SW480 (cell line): ENCODE measurements around the gene AP2A1.

Experiments used
- DNase-seq: peaks from one replicate; pipeline ENCODE4 v3.0.0-alpha.2; 2016; ENCODE audit warnings: low spot score

AP2A1 gene

GRCh38 chr19:49766007-49766929 is 533 bp upstream of the AP2A1 start:
- peak; percentile 100 for DNase-seq

- peak; percentile 22 for DNase-seq
These were observed 580 bp downstream of the AP2A1 start for GRCh38 chr19:49767381-49767780.

- DNase-seq, result no peak
These were observed 1.3 kb downstream of the AP2A1 start for GRCh38 chr19:49767967-49768581.

GRCh38 chr19:49770529-49770928 is 3.7 kb downstream of the AP2A1 start:
- no peak for DNase-seq

- peak; percentile 40 for DNase-seq
These were observed 4.9 kb downstream of the AP2A1 start for GRCh38 chr19:49771674-49772139.

GRCh38 chr19:49772850-49773432 is 6.1 kb downstream of the AP2A1 start:
- DNase-seq, result no peak

- no peak for DNase-seq
These were observed 7.0 kb downstream of the AP2A1 start for GRCh38 chr19:49773663-49774350.

- DNase-seq, result no peak
These were observed 8.2 kb downstream of the AP2A1 start for GRCh38 chr19:49774969-49775368.

- no peak for DNase-seq
These were observed 9.1 kb downstream of the AP2A1 start for GRCh38 chr19:49775742-49776370.

- DNase-seq, result no peak
These were observed 9.6 kb downstream of the AP2A1 start for GRCh38 chr19:49776371-49776764.

- DNase-seq, result no peak
These were observed 13.1 kb downstream of the AP2A1 start for GRCh38 chr19:49779731-49780555.

GRCh38 chr19:49780861-49781260 is 14.1 kb downstream of the AP2A1 start:
- DNase-seq, result no peak

- DNase-seq, result no peak
These were observed 14.6 kb downstream of the AP2A1 start for GRCh38 chr19:49781394-49781793.

GRCh38 chr19:49782515-49782914 is 15.7 kb downstream of the AP2A1 start:
- DNase-seq, result no peak

GRCh38 chr19:49786376-49786820 is 19.6 kb downstream of the AP2A1 start:
- DNase-seq, result peak; percentile 32

- DNase-seq, result no peak
These were observed 20.9 kb downstream of the AP2A1 start for GRCh38 chr19:49787746-49788145.

- no peak for DNase-seq
These were observed 22.1 kb downstream of the AP2A1 start for GRCh38 chr19:49788857-49789256.

- no peak for DNase-seq
These were observed 24.1 kb downstream of the AP2A1 start for GRCh38 chr19:49790866-49791265.

GRCh38 chr19:49791776-49792445 is 25.1 kb downstream of the AP2A1 start:
- DNase-seq, result no peak

- no peak for DNase-seq
These were observed 26.2 kb downstream of the AP2A1 start for GRCh38 chr19:49792829-49793560.
